BE2C (cell line): ENCODE data around the gene TRIM2.

Experiments
- DNase-seq: peaks from one replicate; pipeline ENCODE4 v3.0.0-alpha.2; 2020
- H3K27me3 ChIP-seq: fragments of 250-450 bp; sonication (Bioruptor Pico); 2 replicates; pipeline ENCODE4 v1.5.1; 2020; ENCODE audit warnings: mild to moderate bottlenecking
- H3K36me3 ChIP-seq: fragments of 250-450 bp; sonication (Bioruptor Pico); 2 replicates; pipeline ENCODE4 v1.5.1; 2020; ENCODE audit warnings: mild to moderate bottlenecking
- H3K4me1 ChIP-seq: fragments of 250-450 bp; sonication (Bioruptor Pico); 2 replicates; pipeline ENCODE4 v1.5.1; 2020
- H3K4me3 ChIP-seq: 2 replicates; pipeline ENCODE4 v1.5.1; 2011; ENCODE audit warnings: low read depth, low read length
- H3K9me3 ChIP-seq: fragments of 250-450 bp; sonication (Bioruptor Pico); 2 replicates; pipeline ENCODE4 v1.5.1; 2020
- TF ChIP-seq, protein P1 (sequence below): IDR thresholded peaks from 2 replicates; pipeline ENCODE4 v1.5.1; 2012; ENCODE audit warnings: mild to moderate bottlenecking, low read depth, low read length

The TRIM2 gene

DNA sequence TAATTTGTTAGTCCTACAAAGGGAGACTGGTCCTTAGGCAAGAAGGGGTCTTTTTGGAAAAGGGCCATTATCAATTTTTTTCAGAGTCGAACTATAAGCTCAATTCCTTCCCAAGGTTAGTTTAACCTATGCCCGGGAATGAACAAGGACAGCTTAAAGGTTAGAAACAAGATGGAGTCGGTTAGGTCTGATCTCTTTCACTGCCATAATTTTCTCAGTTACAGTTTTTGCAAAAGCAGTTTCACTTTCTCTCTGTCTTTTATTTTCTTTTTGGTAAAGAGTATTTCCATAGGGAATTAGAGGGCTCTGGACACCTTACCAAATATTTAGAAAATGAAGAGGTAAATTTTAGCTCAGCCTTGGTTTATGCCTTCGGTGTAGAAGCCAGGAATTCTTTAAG is 64.1 kb downstream of the TRIM2 start:
- H3K27me3 ChIP-seq, result no peaks in the 10 kb centered on the region
- TF ChIP-seq, protein P1, sequence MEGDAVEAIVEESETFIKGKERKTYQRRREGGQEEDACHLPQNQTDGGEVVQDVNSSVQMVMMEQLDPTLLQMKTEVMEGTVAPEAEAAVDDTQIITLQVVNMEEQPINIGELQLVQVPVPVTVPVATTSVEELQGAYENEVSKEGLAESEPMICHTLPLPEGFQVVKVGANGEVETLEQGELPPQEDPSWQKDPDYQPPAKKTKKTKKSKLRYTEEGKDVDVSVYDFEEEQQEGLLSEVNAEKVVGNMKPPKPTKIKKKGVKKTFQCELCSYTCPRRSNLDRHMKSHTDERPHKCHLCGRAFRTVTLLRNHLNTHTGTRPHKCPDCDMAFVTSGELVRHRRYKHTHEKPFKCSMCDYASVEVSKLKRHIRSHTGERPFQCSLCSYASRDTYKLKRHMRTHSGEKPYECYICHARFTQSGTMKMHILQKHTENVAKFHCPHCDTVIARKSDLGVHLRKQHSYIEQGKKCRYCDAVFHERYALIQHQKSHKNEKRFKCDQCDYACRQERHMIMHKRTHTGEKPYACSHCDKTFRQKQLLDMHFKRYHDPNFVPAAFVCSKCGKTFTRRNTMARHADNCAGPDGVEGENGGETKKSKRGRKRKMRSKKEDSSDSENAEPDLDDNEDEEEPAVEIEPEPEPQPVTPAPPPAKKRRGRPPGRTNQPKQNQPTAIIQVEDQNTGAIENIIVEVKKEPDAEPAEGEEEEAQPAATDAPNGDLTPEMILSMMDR, result no peak
- no peak for DNase-seq
- no peaks in the 10 kb centered on the region for H3K4me1 ChIP-seq
- H3K4me3 ChIP-seq, result no peak overlapping the region
- peaks cover 9% of the 10 kb centered on the region for H3K36me3 ChIP-seq
- H3K9me3 ChIP-seq, result no peaks in the 10 kb centered on the region

DNA sequence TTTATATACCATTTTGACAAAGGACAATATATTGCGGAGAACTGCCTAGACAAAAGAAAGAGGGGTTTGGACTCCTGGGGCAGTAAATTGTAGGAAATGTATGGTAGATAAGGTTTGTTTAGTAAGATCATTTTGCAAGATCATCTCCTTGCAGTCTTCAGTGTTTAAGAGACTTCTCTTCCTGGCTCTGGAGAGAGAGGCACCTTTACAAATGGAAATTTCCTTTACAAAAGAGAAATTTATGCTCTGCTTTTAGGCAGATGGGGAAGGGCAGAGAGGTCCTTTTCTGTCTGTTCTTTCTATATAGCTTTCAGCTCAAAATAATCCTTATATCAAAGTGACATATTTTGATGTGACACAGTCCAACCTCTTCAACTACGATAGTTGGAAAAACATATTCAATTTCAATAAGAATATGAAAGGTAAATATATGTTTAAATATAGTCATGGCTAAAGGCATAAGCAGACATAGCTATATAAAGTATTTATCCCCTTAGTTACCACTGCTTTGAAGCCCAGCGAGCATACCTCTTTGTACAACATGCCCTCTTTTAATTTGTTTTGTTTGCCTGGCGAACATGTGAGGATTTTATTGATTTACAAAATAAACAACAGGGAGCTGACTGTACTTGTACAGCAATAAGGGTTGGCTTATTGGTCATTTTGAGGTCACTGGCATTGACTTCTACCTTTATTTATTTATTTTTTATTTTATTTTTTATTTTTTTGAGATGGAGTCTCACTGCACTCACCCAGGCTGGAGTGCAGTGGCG is 65.2 kb downstream of the TRIM2 start:
- no peak for DNase-seq
- Histone ChIP-seq H3K27me3 (no peaks in the 10 kb centered on the region), H3K36me3 (peaks cover 14% of the 10 kb centered on the region), H3K4me3 (no peak overlapping the region), H3K9me3 (no peaks in the 10 kb centered on the region), H3K4me1 (no peaks in the 10 kb centered on the region)
- TF ChIP-seq, protein P1, result no peak

DNA sequence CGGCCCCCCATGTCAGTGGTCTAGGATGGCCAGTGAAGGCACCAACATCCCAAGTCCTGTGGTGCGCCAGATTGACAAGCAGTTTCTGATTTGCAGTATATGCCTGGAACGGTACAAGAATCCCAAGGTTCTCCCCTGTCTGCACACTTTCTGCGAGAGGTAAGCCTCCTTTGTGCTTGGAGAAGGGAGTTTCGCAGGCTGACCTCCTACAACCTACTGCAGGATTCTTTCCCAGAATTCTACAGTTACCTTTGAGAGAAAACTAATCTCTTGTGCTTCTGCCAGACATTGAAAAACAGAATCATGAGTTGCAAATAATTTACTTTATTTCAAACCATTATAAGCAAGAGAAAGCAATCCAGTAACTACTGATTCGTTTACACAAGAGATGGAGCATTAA is 66.1 kb downstream of the TRIM2 start:
- H3K27me3 ChIP-seq, result no peaks in the 10 kb centered on the region
- H3K9me3 ChIP-seq, result no peaks in the 10 kb centered on the region
- TF ChIP-seq, protein P1, result no peak
- H3K4me1 ChIP-seq, result no peaks in the 10 kb centered on the region
- H3K36me3 ChIP-seq, result peaks cover 14% of the 10 kb centered on the region
- DNase-seq, result no peak
- H3K4me3 ChIP-seq, result no peak overlapping the region

DNA sequence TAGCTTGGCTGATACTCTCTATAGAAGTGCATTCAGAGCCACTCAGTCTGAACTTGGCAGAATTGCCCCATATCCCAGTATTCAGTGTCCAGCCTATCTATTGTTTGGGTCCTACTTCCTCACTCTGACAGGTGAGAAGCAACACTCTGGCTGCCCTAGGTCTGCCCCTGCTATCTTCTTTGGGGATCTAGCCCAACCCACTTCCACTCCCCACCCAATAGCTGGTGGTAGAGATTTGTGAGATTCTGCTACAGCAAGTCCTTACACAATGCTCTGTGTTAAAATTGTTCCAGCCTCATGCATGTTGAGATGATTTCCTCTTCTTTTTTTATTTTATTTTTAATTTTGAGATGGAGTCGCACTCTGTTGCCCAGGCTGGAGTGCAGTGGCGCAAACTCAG is 67.6 kb downstream of the TRIM2 start:
- Histone ChIP-seq H3K9me3 (no peaks in the 10 kb centered on the region), H3K27me3 (no peaks in the 10 kb centered on the region), H3K4me1 (no peaks in the 10 kb centered on the region), H3K4me3 (no peak overlapping the region), H3K36me3 (peaks cover 25% of the 10 kb centered on the region)
- no peak for DNase-seq
- TF ChIP-seq, protein P1, result no peak

DNA sequence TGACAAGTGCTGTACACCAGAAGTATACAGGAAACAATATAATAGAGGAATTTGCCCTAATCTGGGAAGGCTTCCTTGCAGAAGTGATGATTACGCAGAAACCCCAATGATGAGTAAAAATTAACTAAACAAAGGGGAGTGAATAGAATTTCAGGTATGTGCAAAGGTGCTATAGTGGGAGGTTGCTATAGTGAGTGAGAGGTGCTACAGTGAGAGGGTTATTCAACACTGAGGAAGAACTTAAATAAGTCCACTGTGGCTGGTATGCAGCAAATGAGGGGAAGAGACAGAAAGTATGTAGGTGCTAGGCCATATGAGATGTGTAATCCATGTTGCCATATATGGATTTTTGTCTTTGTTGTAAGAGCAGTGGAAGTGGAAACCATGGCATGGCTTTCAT is 69.5 kb downstream of the TRIM2 start:
- Histone ChIP-seq H3K27me3 (no peaks in the 10 kb centered on the region), H3K4me3 (no peak overlapping the region), H3K9me3 (no peaks in the 10 kb centered on the region), H3K36me3 (peaks cover 38% of the 10 kb centered on the region), H3K4me1 (no peaks in the 10 kb centered on the region)
- no peak for DNase-seq
- TF ChIP-seq, protein P1, result no peak

DNA sequence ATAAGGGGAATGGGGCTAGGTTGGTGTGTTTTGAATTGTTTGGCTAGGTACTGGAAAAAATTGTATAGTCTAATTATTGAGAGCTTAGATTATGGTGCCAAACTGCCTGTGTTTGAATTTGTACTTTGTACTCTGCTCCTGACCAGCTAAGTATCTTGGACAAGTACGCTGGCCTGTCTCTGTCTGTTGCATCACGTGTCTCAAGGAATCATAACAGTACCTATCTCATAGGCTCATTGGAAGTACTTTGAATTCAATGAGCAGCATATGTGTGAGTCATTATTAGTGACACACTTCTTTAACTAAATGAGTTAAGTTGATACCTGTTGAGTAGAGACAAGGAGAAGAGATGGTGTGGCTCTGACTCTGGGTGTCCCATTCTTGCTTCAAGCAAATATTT is 70.7 kb downstream of the TRIM2 start:
- H3K4me3 ChIP-seq, result no peak overlapping the region
- H3K27me3 ChIP-seq, result no peaks in the 10 kb centered on the region
- TF ChIP-seq, protein P1, result no peak
- H3K4me1 ChIP-seq, result no peaks in the 10 kb centered on the region
- H3K9me3 ChIP-seq, result no peaks in the 10 kb centered on the region
- DNase-seq, result no peak
- H3K36me3 ChIP-seq, result peaks cover 38% of the 10 kb centered on the region
